HepG2 (cell line): ENCODE measurements around the gene PPP1R9B. TPM values are rescaled to one million over a fixed set of nuclear protein-coding genes. Genes with fewer than 3 reads are reported as not detected.
A peak's percentile ranks its signal among the peaks of the same experiment; 100 is the strongest.

Experiments used
- CBX5 ChIP-seq: sonication (generic); formaldehyde crosslinking; IDR thresholded peaks from 2 replicates; pipeline ENCODE4 v1.4.0; 2020; ENCODE audit warnings: missing genetic modification reagents, borderline replicate concordance
- CHD2 ChIP-seq: IDR thresholded peaks from 2 replicates; pipeline ENCODE4 v1.6.1; 2011; ENCODE audit warnings: low read depth, low read length, improper control_type of control experiment
- EED ChIP-seq: sonication (generic); formaldehyde crosslinking; IDR thresholded peaks from 2 replicates; pipeline ENCODE4 v1.5.0; 2020; ENCODE audit warnings: mild to moderate bottlenecking, missing genetic modification reagents
- ETS1 ChIP-seq: sonication (generic); formaldehyde crosslinking; IDR thresholded peaks from 2 replicates; pipeline ENCODE4 v1.4.0; 2020; ENCODE audit warnings: missing genetic modification reagents
- FOSL1 ChIP-seq: sonication (generic); formaldehyde crosslinking; IDR thresholded peaks from 2 replicates; pipeline ENCODE4 v1.9.0; 2021; ENCODE audit warnings: missing genetic modification reagents, borderline replicate concordance
- GZF1 ChIP-seq: sonication (generic); formaldehyde crosslinking; IDR thresholded peaks from 2 replicates; pipeline ENCODE4 v1.5.1; 2020; ENCODE audit warnings: mild to moderate bottlenecking, missing genetic modification reagents
- MBNL3 ChIP-seq: fragments of 250-450 bp; sonication (Bioruptor Pico); conservative IDR thresholded peaks from 2 replicates; pipeline ENCODE4 v1.8.0; 2022; ENCODE audit warnings: mild to moderate bottlenecking, inconsistent platforms
- MIER3 ChIP-seq: IDR thresholded peaks from 2 replicates; pipeline ENCODE4 v1.6.1; 2016; ENCODE audit warnings: missing compliant biosample characterization, borderline replicate concordance
- POLR2AphosphoS5 ChIP-seq: IDR thresholded peaks from 2 replicates; pipeline ENCODE4 v1.6.1; 2012; ENCODE audit warnings: low read depth, low read length
- SALL1 ChIP-seq: sonication (generic); formaldehyde crosslinking; IDR thresholded peaks from 2 replicates; pipeline ENCODE4 v1.8.0; 2022; ENCODE audit warnings: mild to moderate bottlenecking, missing genetic modification reagents
- SRF ChIP-seq: IDR thresholded peaks from 2 replicates; pipeline ENCODE4 v1.6.1; 2011; ENCODE audit warnings: mild to moderate bottlenecking, low read depth, low read length, moderate library complexity
- STAT6 ChIP-seq: sonication (generic); formaldehyde crosslinking; IDR thresholded peaks from 2 replicates; pipeline ENCODE4 v1.4.0; 2020; ENCODE audit warnings: missing genetic modification reagents, mild to moderate bottlenecking, borderline replicate concordance
- SYNCRIP ChIP-seq: fragments of 200-400 bp; formaldehyde crosslinking; IDR thresholded peaks from 2 replicates; pipeline ENCODE4 v1.6.1; 2018; ENCODE audit warnings: mild to moderate bottlenecking, low read depth, low read length; ENCODE audit not compliant: insufficient read depth
- TARDBP ChIP-seq: sonication (generic); formaldehyde crosslinking; IDR thresholded peaks from 2 replicates; pipeline ENCODE4 v1.8.0; 2022; ENCODE audit warnings: mild to moderate bottlenecking, missing genetic modification reagents
- U2AF2 ChIP-seq: fragments of 200-400 bp; formaldehyde crosslinking; IDR thresholded peaks from 2 replicates; pipeline ENCODE4 v1.6.1; 2017; ENCODE audit warnings: low read depth, mild to moderate bottlenecking, low read length
- ZNF124 ChIP-seq: sonication (generic); formaldehyde crosslinking; IDR thresholded peaks from 2 replicates; pipeline ENCODE4 v1.4.0; 2020; ENCODE audit warnings: missing genetic modification reagents
- ZNF354B ChIP-seq: sonication (generic); formaldehyde crosslinking; IDR thresholded peaks from 2 replicates; pipeline ENCODE4 v1.8.0; 2022; ENCODE audit warnings: mild to moderate bottlenecking, missing genetic modification reagents
- ZNF512 ChIP-seq: sonication (generic); formaldehyde crosslinking; IDR thresholded peaks from 2 replicates; pipeline ENCODE4 v1.4.0; 2020; ENCODE audit warnings: mild to moderate bottlenecking, missing genetic modification reagents
- ZNF619 ChIP-seq: sonication (generic); formaldehyde crosslinking; IDR thresholded peaks from 2 replicates; pipeline ENCODE4 v1.4.0; 2020; ENCODE audit warnings: mild to moderate bottlenecking, missing genetic modification reagents
- ZNF644 ChIP-seq: IDR thresholded peaks from 2 replicates; pipeline ENCODE4 v1.6.1; 2016; ENCODE audit warnings: low read depth
- ZNF674 ChIP-seq: sonication (generic); formaldehyde crosslinking; IDR thresholded peaks from 2 replicates; pipeline ENCODE4 v1.5.0; 2020; ENCODE audit warnings: low read depth, mild to moderate bottlenecking, missing genetic modification reagents
- polyA plus RNA-seq, 8 experiments: library from polyadenylated mRNA; depleted of rRNA in 3 of 8; stranded (reverse) in 7 of 8; unstranded in 1 of 8; fragments of >200 nt; fragmentation: Illumina TruSeq in 4 of 8; extraction: Trizol in 4 of 8; gene quantifications; 2 replicates each; pipeline versions ENCODE4 v1.2.1 to v1.2.3, GENCODE V29; 2011 to 2016; ENCODE audit warnings: low read depth in 4 of 8, missing spikeins in 1 of 8, mixed read lengths in 1 of 8; ENCODE audit not compliant: insufficient read depth in 1 of 8
- total RNA-seq, 5 experiments: library from RNA; depleted of rRNA; stranded (reverse); fragments of >200 nt; fragmentation: Illumina TruSeq; extraction: Trizol; gene quantifications; 2 replicates each; pipeline ENCODE4 v1.2.3, GENCODE V29; 2016; ENCODE audit warnings: low read depth in 1 of 5
- TF ChIP-seq, protein P1 (sequence below): sonication (generic); formaldehyde crosslinking; IDR thresholded peaks from 2 replicates; pipeline ENCODE4 v1.5.1; 2020; ENCODE audit warnings: missing genetic modification reagents, mild to moderate bottlenecking, borderline replicate concordance

Gene PPP1R9B
- total and polyA plus RNA-seq, 2 of the 13 experiments (the other 11 are each of a cell fraction or from before 2014, with no cell fraction given), result 9.4 to 15.8 TPM

- TF ChIP-seq POLR2AphosphoS5 (no peak), ZNF619 (CRISPR knock-in tag) (no peak), EED (CRISPR knock-in tag) (no peak), MBNL3 (CRISPR knock-in tag) (no peak), SYNCRIP (no peak), U2AF2 (no peak), ZNF674 (CRISPR knock-in tag) (no peak), ZNF354B (CRISPR knock-in tag) (0 out of 2 replicates have a peak, but pooled peaks have one; percentile 30), GZF1 (CRISPR knock-in tag) (peak; percentile 48; the same call in 1 of the 2 replicates), ZNF644 (CRISPR knock-in tag) (peak; percentile 75), CBX5 (CRISPR knock-in tag) (peak; percentile 55; the same call in 1 of the 2 replicates), ETS1 (CRISPR knock-in tag) (no peak), MIER3 (CRISPR knock-in tag) (peak; percentile 40; the same call in 1 of the 2 replicates), CHD2 (no peak), SALL1 (CRISPR knock-in tag) (peak; percentile 65), TARDBP (CRISPR knock-in tag) (peak; percentile 63; the same call in 1 of the 2 replicates), ZNF124 (CRISPR knock-in tag) (no peak), SRF (no peak), STAT6 (no peak), ZNF512 (CRISPR knock-in tag) (no peak), FOSL1 (CRISPR knock-in tag) (no peak)
- TF ChIP-seq, protein P1, sequence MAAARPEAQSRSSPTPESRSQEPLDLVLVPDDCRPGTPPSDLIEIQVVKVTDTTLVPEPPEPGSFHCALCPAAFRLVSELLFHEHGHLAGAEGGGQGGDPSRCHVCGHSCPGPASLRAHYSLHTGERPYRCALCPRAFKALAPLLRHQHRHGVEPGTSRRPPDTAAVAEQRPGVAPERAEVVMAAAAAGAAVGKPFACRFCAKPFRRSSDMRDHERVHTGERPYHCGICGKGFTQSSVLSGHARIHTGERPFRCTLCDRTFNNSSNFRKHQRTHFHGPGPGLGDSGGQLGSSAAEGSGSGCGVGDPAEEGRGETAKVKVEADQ (CRISPR knock-in tag), result peak; percentile 90; the same call in 1 of the 2 replicates
Observed at GRCh38 chr17:50177983-50178834, 27.7 kb upstream of the PPP1R9B start (continued).
